Thyroid gland (tissue), 4 donors: ENCODE measurements around the gene STAG2. TPM values are rescaled to one million over a fixed set of nuclear protein-coding genes. Genes with fewer than 3 reads are reported as not detected.

Experiments
- DNase-seq, 2 donors: peaks; one replicate each; pipeline ENCODE4 v3.0.0-alpha.2; 2019
- H3K27ac ChIP-seq, 3 donors: fragments of 200-600 bp; sonication (generic); 1 replicate in 2 of 3; 2 replicates in 1 of 3; pipeline ENCODE4 v1.5.1; 2016 to 2019; ENCODE audit warnings: mild to moderate bottlenecking in 1 of 3, moderate library complexity in 1 of 3
- H3K27me3 ChIP-seq: fragments of 200-600 bp; sonication (generic); one replicate; pipeline ENCODE4 v1.5.1; 2019
- H3K36me3 ChIP-seq, 2 donors: fragments of 200-600 bp; sonication (generic); one replicate each; pipeline ENCODE4 v1.5.1; 2016 to 2019
- H3K4me1 ChIP-seq, 2 donors: fragments of 200-600 bp; sonication (generic); one replicate each; pipeline ENCODE4 v1.5.1; 2017 to 2019
- H3K4me3 ChIP-seq, 3 donors: fragments of 200-600 bp; sonication (generic); replicated peaks in 1 of 3; 1 replicate in 2 of 3; 2 replicates in 1 of 3; pipeline ENCODE4 v1.5.1; 2016; ENCODE audit warnings: mild to moderate bottlenecking in 1 of 3
- H3K9me3 ChIP-seq: fragments of 200-600 bp; sonication (generic); one replicate; pipeline ENCODE4 v1.5.1; 2017
- POLR2A ChIP-seq, 2 donors: fragments of 450-650 bp; IDR thresholded peaks; one replicate each; pipeline ENCODE4 v1.6.1; 2017; ENCODE audit warnings: antibody characterized with exemption in 2 of 2, mild to moderate bottlenecking in 2 of 2, moderate library complexity in 1 of 2
- WGBS, 2 donors: methylation state at CpG; one replicate each; pipeline ENCODE4 v1.1.5; 2017; 5-methylcytosine and 5-hydroxymethylcytosine counted together
- intact Hi-C: fragments of 100-400 bp; cut with DNase I; formaldehyde crosslinking; loops from one replicate; pipeline ENCODE4 v1.15.1; 2023
- total RNA-seq, 4 donors: library from RNA; depleted of rRNA; stranded (reverse); fragments of >200 nt; gene quantifications; one replicate each; pipeline ENCODE4 v1.2.3, GENCODE V29; 2016
- TF ChIP-seq, protein P1 (sequence below), 6 experiments: fragments of 200-600 bp in 3 of 6; fragments of 450-650 bp in 3 of 6; sonication (generic) in 3 of 6; IDR thresholded peaks; one replicate each; pipeline ENCODE4 v1.5.1; 2016 to 2019; ENCODE audit warnings: antibody characterized with exemption in 6 of 6, mild to moderate bottlenecking in 2 of 6, inconsistent platforms in 1 of 6, moderate library complexity in 1 of 6

Gene STAG2
- total RNA-seq, 4 donors from 2014 or later = 88.0 to 108 (median 104) TPM

DNA sequence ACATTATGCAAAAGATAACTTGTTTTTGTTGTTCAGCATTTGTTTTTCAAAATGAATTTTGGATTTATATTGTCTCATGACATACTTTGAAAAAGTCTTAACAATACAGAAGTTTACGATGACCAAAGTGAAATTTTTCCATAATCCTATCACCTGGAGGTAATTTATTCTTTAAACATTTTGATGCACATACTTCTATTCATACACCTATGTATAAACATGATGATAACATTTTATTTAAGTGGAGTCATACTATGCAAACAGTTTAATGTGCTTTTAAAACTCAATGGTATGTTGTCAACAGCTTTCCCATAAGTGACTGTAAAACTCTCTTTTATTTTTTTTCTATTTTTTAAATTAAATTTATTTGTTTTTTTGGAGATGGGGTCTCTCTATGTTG lies 65.0 kb downstream of the STAG2 start:
- no peaks in the 10 kb centered on the region for H3K4me1 ChIP-seq
- H3K27me3 ChIP-seq = no peaks in the 10 kb centered on the region
- no peak overlapping the region for H3K4me3 ChIP-seq
- TF ChIP-seq POLR2A (IDR thresholded peaks at IDR 0.05) = no peak
- TF ChIP-seq, protein P1, sequence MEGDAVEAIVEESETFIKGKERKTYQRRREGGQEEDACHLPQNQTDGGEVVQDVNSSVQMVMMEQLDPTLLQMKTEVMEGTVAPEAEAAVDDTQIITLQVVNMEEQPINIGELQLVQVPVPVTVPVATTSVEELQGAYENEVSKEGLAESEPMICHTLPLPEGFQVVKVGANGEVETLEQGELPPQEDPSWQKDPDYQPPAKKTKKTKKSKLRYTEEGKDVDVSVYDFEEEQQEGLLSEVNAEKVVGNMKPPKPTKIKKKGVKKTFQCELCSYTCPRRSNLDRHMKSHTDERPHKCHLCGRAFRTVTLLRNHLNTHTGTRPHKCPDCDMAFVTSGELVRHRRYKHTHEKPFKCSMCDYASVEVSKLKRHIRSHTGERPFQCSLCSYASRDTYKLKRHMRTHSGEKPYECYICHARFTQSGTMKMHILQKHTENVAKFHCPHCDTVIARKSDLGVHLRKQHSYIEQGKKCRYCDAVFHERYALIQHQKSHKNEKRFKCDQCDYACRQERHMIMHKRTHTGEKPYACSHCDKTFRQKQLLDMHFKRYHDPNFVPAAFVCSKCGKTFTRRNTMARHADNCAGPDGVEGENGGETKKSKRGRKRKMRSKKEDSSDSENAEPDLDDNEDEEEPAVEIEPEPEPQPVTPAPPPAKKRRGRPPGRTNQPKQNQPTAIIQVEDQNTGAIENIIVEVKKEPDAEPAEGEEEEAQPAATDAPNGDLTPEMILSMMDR (IDR thresholded peaks at IDR 0.05) = no peak
- no peaks in the 10 kb centered on the region for H3K9me3 ChIP-seq
- intact Hi-C loops = no loop called here
- peaks cover 0 to 4% of the 10 kb centered on the region in 2 donors for H3K36me3 ChIP-seq
- 93 to 96% methylated on average over 1 of the region's 1 CpG for WGBS, 2 donors
- no peak overlapping the region for H3K27ac ChIP-seq
- DNase-seq = no peak

DNA sequence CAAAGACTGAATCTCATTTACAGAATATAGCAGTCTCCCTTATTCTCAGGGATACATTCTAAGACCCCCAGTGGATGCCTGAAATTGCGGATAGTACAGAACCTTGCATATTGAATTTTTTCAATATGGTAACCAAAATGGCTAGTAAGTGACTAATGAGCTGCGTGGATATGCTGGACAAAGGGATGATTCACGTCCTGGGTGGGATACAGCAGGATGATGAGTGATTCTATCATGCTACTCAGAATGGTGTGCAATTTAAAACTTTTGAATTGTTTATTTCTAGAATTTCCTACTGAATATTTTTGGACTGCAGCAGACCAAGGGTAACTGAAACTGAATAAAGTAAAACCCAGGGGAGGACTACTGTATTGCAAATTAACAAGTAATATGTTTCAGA lies 66.7 kb downstream of the STAG2 start:
- no peak overlapping the region for H3K27ac ChIP-seq
- WGBS, 2 donors = 86 to 97% methylated on average over 3 of the region's 3 CpGs

DNA sequence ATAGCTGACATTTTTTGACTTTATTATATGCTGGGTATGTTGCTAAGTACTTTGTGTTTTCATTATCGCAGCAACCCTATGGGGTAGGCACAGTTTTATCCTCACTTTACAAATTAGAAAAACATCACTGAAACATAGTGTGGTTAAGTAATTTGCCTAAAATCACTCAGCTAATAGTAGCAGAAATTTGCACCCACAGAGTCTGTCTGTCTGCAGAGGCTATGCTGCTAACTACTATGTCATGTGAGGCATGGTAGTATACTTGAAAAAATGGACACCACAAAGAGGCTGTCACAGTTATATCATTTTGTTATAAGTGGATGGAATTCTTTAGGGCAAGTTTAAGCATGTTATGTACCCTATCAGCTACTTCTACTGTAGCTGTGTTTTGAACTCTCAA lies 69.0 kb downstream of the STAG2 start:
- WGBS, 2 donors = 95 to 100% methylated on average over 1 of the region's 1 CpG
- Histone ChIP-seq H3K27ac (no peak overlapping the region), H3K27me3 (no peaks in the 10 kb centered on the region), H3K4me3 (no peak overlapping the region), H3K9me3 (no peaks in the 10 kb centered on the region), H3K4me1 (no peaks in the 10 kb centered on the region), H3K36me3 (peaks cover 0 to 4% of the 10 kb centered on the region in 2 donors)
- TF ChIP-seq, protein P1 (IDR thresholded peaks at IDR 0.05) = no peak
- TF ChIP-seq POLR2A (IDR thresholded peaks at IDR 0.05) = no peak
- no peak for DNase-seq
- intact Hi-C loops = no loop called here

More for the DNA sequence above, 66.7 kb downstream of the STAG2 start:
- no peak for TF ChIP-seq POLR2A (IDR thresholded peaks at IDR 0.05)
- TF ChIP-seq, protein P1 (IDR thresholded peaks at IDR 0.05) = no peak
- Histone ChIP-seq H3K27me3 (no peaks in the 10 kb centered on the region), H3K4me3 (no peak overlapping the region), H3K4me1 (no peaks in the 10 kb centered on the region), H3K36me3 (peaks cover 0 to 4% of the 10 kb centered on the region in 2 donors), H3K9me3 (no peaks in the 10 kb centered on the region)
- intact Hi-C loops = no loop called here
- DNase-seq = no peak

DNA sequence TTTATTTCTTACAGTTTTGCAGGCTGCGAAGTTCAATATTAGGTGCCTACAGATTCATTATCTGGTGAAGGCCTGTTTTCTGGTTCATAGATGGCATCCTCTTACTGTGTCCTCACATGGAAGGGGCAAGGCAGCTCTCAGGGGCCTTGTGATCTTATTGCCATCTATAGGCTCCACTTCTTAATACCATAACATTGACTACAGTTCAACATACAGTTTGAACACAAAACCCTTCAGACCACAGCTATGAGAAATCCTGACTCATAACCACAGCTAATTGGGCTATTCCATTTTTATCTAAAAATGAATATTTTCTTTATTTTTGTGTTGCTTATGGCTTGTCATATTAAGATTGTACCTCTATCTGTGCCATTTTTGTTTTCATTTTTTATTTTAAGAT lies 72.3 kb downstream of the STAG2 start:
- no peaks in the 10 kb centered on the region for H3K9me3 ChIP-seq
- TF ChIP-seq, protein P1 (IDR thresholded peaks at IDR 0.05) = no peak
- TF ChIP-seq POLR2A (IDR thresholded peaks at IDR 0.05) = no peak
- DNase-seq = no peak
- no peaks in the 10 kb centered on the region for H3K27me3 ChIP-seq
- H3K36me3 ChIP-seq = no peaks in the 10 kb centered on the region
- H3K27ac ChIP-seq = no peak overlapping the region
- 100% methylated on average over 1 of the region's 1 CpG for WGBS, 2 donors
- peaks cover 0 to 4% of the 10 kb centered on the region in 2 donors for H3K4me1 ChIP-seq
- intact Hi-C loops = no loop called here
- no peak overlapping the region for H3K4me3 ChIP-seq

DNA sequence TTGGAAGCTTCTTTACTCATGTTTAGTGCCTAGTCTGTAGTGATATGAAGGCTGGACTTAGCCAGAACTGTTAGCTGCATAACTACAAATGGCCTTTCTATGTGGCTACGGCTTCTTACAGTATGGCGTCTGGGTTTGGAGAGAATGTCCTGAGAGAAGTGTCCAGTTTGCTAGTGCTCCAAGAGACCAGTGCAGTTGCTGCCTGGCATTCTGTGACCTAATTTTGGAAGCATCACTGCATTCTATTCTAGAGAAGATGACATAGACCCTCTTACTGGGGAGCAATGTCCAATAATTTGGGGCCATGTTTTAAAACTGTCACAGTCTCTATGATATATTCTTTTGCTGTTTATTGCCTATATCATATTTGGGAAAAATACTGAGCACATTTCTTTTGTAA lies 74.2 kb downstream of the STAG2 start:
- WGBS, 2 donors = 57 to 91% methylated on average over 1 to 2 of the region's 2 CpGs
- no peak overlapping the region for H3K4me3 ChIP-seq
- H3K9me3 ChIP-seq = no peaks in the 10 kb centered on the region
- peaks cover 0 to 4% of the 10 kb centered on the region in 2 donors for H3K4me1 ChIP-seq
- H3K27me3 ChIP-seq = no peaks in the 10 kb centered on the region
- DNase-seq = no peak
- H3K27ac ChIP-seq = no peak overlapping the region
- intact Hi-C loops = no loop called here
- no peak for TF ChIP-seq POLR2A (IDR thresholded peaks at IDR 0.05)
- TF ChIP-seq, protein P1 (IDR thresholded peaks at IDR 0.05) = no peak
- no peaks in the 10 kb centered on the region for H3K36me3 ChIP-seq
